ENCODE measurements around the gene MEDAG. TPM values are rescaled to one million over a fixed set of nuclear protein-coding genes. Genes with fewer than 3 reads are reported as not detected.

MEDAG gene
- total RNA-seq, 4 donors from 2014 or later = 20.3 to 126 (median 31.7) TPM

DNA sequence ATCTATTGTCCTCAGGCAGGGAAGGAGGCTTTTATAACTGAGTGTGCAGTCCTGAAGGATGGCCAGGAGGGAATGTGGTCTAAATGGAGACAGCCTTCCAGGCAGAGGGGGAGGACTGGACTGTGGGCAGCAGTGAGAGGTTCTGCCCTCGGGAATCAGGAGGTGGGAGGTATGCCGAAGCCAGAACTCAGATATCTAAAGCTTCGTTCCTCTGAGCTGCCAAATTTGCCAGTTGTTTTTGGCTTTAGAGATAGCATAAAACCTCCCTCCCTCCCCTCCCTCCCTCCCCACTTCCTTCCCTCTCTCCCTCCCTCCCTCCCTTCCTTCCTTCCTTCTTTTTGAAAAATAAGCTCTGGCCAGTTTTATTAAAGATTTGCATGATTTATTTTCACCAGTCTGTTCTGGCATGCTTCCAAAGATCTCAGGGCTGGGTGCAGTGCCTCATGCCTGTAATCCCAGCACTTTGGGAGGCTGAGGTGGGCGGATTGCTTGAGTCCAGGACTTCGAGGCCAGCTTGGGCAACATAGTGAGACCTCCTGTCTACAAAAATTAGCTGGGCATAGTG lies 2.4 kb downstream of the MEDAG start:
- Histone ChIP-seq H3K27ac (replicated peaks in 1 of 4) (peak overlapping the region in 3 of 4 donors; percentile 40 to 79 (median 68)), H3K36me3 (no peaks in the 10 kb centered on the region)
- WGBS = 5% methylated on average over 5 of the region's 5 CpGs

DNA sequence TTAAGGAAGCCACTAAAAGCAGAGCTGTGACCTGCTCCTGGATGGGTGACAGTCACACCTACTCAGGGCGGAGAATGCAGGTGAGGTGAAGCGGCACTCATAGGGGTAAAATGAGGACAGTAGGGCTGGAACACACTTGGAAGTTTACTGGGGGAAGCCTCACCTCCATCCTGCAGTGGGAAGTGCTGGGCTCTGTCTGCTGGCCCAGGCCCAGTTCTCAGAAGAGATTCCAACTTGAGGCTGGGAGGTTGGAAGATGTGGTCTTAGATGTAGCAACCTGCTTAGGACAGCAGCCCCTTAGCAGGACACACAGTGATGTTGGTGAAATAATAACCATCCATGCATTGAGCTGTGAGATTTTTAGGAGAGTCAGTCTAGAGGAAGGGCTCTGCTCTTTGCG lies 4.6 kb downstream of the MEDAG start:
- Histone ChIP-seq H3K4me1 (peaks cover 26 to 36% (median 33%) of the 10 kb centered on the region in 4 donors), H3K27ac (replicated peaks in 1 of 4) (no peak overlapping the region), H3K4me3 (no peak overlapping the region), H3K36me3 (no peaks in the 10 kb centered on the region), H3K9me3 (no peaks in the 10 kb centered on the region), H3K27me3 (peaks cover 0 to 11% (median 3%) of the 10 kb centered on the region in 4 donors)
- WGBS = 96% methylated on average over 3 of the region's 3 CpGs
- intact Hi-C loops (cut with DNase I) = no loop called here
- TF ChIP-seq POLR2A (IDR thresholded peaks at IDR 0.05; ENCODE audit: low read depth) (no peak), POLR2AphosphoS5 (IDR thresholded peaks at IDR 0.05) (no peak), EP300 (IDR thresholded peaks at IDR 0.05) (no peak)
- TF ChIP-seq, protein P1, sequence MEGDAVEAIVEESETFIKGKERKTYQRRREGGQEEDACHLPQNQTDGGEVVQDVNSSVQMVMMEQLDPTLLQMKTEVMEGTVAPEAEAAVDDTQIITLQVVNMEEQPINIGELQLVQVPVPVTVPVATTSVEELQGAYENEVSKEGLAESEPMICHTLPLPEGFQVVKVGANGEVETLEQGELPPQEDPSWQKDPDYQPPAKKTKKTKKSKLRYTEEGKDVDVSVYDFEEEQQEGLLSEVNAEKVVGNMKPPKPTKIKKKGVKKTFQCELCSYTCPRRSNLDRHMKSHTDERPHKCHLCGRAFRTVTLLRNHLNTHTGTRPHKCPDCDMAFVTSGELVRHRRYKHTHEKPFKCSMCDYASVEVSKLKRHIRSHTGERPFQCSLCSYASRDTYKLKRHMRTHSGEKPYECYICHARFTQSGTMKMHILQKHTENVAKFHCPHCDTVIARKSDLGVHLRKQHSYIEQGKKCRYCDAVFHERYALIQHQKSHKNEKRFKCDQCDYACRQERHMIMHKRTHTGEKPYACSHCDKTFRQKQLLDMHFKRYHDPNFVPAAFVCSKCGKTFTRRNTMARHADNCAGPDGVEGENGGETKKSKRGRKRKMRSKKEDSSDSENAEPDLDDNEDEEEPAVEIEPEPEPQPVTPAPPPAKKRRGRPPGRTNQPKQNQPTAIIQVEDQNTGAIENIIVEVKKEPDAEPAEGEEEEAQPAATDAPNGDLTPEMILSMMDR (IDR thresholded peaks at IDR 0.05) = no peak
- DNase-seq (ENCODE audit: extremely low spot score) = peak; percentile 84

More for the DNA sequence above, 2.4 kb downstream of the MEDAG start:
- TF ChIP-seq EP300 (IDR thresholded peaks at IDR 0.05) = no peak
- TF ChIP-seq POLR2AphosphoS5 (IDR thresholded peaks at IDR 0.05) = peak in 1 of 2 donors; percentile 9
- peak; percentile 77 for DNase-seq (ENCODE audit: extremely low spot score)
- Histone ChIP-seq H3K4me1 (peaks cover 29 to 38% (median 35%) of the 10 kb centered on the region in 4 donors), H3K9me3 (no peaks in the 10 kb centered on the region), H3K27me3 (peaks cover 0 to 15% (median 4%) of the 10 kb centered on the region in 4 donors), H3K4me3 (peak overlapping the region; percentile 55 to 61 (median 58))
- intact Hi-C loops (cut with DNase I) = no loop called here

- DNase-seq (ENCODE audit: extremely low spot score) = peak; percentile 79
- no peaks in the 10 kb centered on the region for H3K27me3 ChIP-seq
- no peak overlapping the region for H3K4me3 ChIP-seq
- no peaks in the 10 kb centered on the region for H3K36me3 ChIP-seq
- no peak overlapping the region for H3K27ac ChIP-seq (replicated peaks in 1 of 4)
- intact Hi-C loops (cut with DNase I) = no loop called here
- H3K9me3 ChIP-seq = no peaks in the 10 kb centered on the region
- WGBS = 84% methylated on average over 19 of the region's 19 CpGs
- TF ChIP-seq POLR2A (IDR thresholded peaks at IDR 0.05; ENCODE audit: low read depth) (no peak), EP300 (IDR thresholded peaks at IDR 0.05) (no peak), POLR2AphosphoS5 (IDR thresholded peaks at IDR 0.05) (no peak)
- TF ChIP-seq, protein P1 (IDR thresholded peaks at IDR 0.05) = no peak
- peaks cover 0 to 3% (median 0%) of the 10 kb centered on the region in 4 donors for H3K4me1 ChIP-seq
Measured at GRCh38 chr13:30915691-30916541, 9.8 kb downstream of the MEDAG start.

DNA sequence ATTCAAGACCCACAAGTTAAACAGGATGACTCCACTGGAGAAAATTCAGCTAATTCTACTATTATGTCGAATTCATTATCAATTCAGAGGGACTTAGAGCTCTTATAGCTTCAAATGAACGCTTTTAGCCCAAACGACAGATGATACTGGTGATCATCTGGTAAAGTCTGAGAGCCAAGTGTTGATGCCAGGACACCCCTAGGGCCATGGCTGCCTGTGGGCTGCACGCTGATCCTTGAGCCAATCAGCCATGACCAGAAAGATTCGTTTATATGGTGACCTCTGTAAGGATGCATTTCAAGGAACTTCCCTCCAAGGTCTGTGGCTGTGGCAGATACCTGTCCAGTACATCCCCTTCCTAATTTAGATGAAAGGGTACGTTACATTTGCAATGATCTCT lies 10.9 kb downstream of the MEDAG start:
- no peak overlapping the region for H3K4me3 ChIP-seq
- H3K27ac ChIP-seq (replicated peaks in 1 of 4) = no peak overlapping the region
- H3K27me3 ChIP-seq = no peaks in the 10 kb centered on the region
- H3K4me1 ChIP-seq = no peaks in the 10 kb centered on the region
- intact Hi-C loops (cut with DNase I) = no loop called here
- 90% methylated on average over 6 of the region's 6 CpGs for WGBS
- DNase-seq (ENCODE audit: extremely low spot score) = peak; percentile 53
- no peaks in the 10 kb centered on the region for H3K36me3 ChIP-seq
- TF ChIP-seq, protein P1 (IDR thresholded peaks at IDR 0.05) = no peak
- TF ChIP-seq POLR2AphosphoS5 (IDR thresholded peaks at IDR 0.05) (no peak), EP300 (IDR thresholded peaks at IDR 0.05) (no peak), POLR2A (IDR thresholded peaks at IDR 0.05; ENCODE audit: low read depth) (no peak)
- no peaks in the 10 kb centered on the region for H3K9me3 ChIP-seq

DNA sequence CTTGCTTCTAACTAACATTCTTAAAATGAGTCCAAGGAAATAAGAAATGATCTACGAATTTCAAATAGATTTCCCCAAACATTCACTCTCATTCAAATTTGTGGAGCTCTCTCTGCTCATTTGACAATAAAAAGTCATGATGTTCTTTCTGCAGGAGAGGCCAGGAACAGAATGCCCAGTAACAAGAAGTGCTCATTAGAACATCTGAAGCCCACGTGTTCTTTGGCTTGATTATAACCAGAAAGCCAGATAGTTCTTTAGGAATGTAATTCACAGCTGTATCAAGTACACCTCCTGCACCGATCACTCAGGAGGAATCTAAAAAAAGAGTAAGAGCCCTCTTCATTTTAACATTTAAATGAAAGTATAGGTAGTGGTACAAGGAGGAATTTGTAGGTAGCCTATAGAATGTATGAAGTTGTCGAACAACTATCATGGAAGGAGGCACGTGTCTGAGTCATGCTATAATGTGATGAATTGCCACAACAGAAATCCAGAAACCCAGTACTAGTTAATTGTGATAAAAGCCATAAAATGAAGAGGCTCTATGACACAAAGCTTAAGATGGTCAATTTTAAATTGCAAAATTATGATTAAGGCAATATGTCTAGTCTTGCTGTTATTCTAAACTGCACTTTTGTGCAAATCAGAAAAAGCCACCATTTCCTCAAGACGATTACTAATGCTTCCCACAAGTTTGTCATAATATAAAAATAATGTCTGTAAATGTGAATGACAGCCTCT lies 12.8 kb downstream of the MEDAG start:
- H3K27ac ChIP-seq (replicated peaks in 1 of 4) = no peak overlapping the region

More for the DNA sequence above, 12.8 kb downstream of the MEDAG start:
- TF ChIP-seq, protein P1 (IDR thresholded peaks at IDR 0.05) = no peak
- no peak for TF ChIP-seq EP300 (IDR thresholded peaks at IDR 0.05)
- no peak for TF ChIP-seq POLR2AphosphoS5 (IDR thresholded peaks at IDR 0.05)
- TF ChIP-seq POLR2A (IDR thresholded peaks at IDR 0.05; ENCODE audit: low read depth) = no peak
- H3K36me3 ChIP-seq = no peaks in the 10 kb centered on the region
- DNase-seq (ENCODE audit: extremely low spot score) = no peak
- no peak overlapping the region for H3K4me3 ChIP-seq
- intact Hi-C loops (cut with DNase I) = no loop called here
- H3K4me1 ChIP-seq = no peaks in the 10 kb centered on the region
- 75% methylated on average over 6 of the region's 6 CpGs for WGBS
- H3K27me3 ChIP-seq = no peaks in the 10 kb centered on the region
- H3K9me3 ChIP-seq = no peaks in the 10 kb centered on the region
